ENCODE measurements around the gene GLDC. TPM values are rescaled to one million over a fixed set of nuclear protein-coding genes. Genes with fewer than 3 reads are reported as not detected.

Gene GLDC
- total RNA-seq, 4 donors from 2014 or later: 1.7 to 15.1 (median 8.6) TPM

- Histone ChIP-seq H3K4me3 (replicated peaks in 1 of 3) (no peak overlapping the region), H3K36me3 (no peaks in the 10 kb centered on the region), H3K27ac (no peak overlapping the region), H3K27me3 (no peaks in the 10 kb centered on the region), H3K4me1 (no peaks in the 10 kb centered on the region), H3K9me3 (no peaks in the 10 kb centered on the region)
- 88 to 90% methylated on average over 5 of the region's 5 CpGs for WGBS, 2 donors
- DNase-seq: no peak
- TF ChIP-seq CTCF (IDR thresholded peaks at IDR 0.05) (no peak), POLR2A (IDR thresholded peaks at IDR 0.05) (no peak)
- intact Hi-C loops (cut with DNase I): no loop called here
Measured at GRCh38 chr9:6600006-6600405, 45.5 kb downstream of the GLDC start.

- no peak for DNase-seq
- no peak overlapping the region for H3K4me3 ChIP-seq (replicated peaks in 1 of 3)
- H3K4me1 ChIP-seq: no peaks in the 10 kb centered on the region
- TF ChIP-seq POLR2A (IDR thresholded peaks at IDR 0.05) (no peak), CTCF (IDR thresholded peaks at IDR 0.05) (no peak)
- no peaks in the 10 kb centered on the region for H3K27me3 ChIP-seq
- intact Hi-C loops (cut with DNase I): no loop called here
- H3K9me3 ChIP-seq: no peaks in the 10 kb centered on the region
- WGBS, 2 donors: 89 to 94% methylated on average over 4 of the region's 4 CpGs
- no peak overlapping the region for H3K27ac ChIP-seq
- no peaks in the 10 kb centered on the region for H3K36me3 ChIP-seq
Measured at GRCh38 chr9:6598249-6598725, 47.2 kb downstream of the GLDC start.

GRCh38 chr9:6592791-6593190 lies 52.7 kb downstream of the GLDC start:
- WGBS, 2 donors: 90 to 98% methylated on average over 4 of the region's 4 CpGs
- Histone ChIP-seq H3K9me3 (no peaks in the 10 kb centered on the region), H3K27ac (no peak overlapping the region), H3K4me1 (no peaks in the 10 kb centered on the region), H3K27me3 (no peaks in the 10 kb centered on the region), H3K4me3 (replicated peaks in 1 of 3) (no peak overlapping the region), H3K36me3 (no peaks in the 10 kb centered on the region)
- no peak for DNase-seq
- intact Hi-C loops (cut with DNase I): no loop called here
- TF ChIP-seq POLR2A (IDR thresholded peaks at IDR 0.05) (no peak), CTCF (IDR thresholded peaks at IDR 0.05) (no peak)

GRCh38 chr9:6592231-6592630 lies 53.3 kb downstream of the GLDC start:
- no peak for TF ChIP-seq POLR2A (IDR thresholded peaks at IDR 0.05)
- no peak for TF ChIP-seq CTCF (IDR thresholded peaks at IDR 0.05)
- H3K36me3 ChIP-seq: no peaks in the 10 kb centered on the region
- WGBS, 2 donors: 65 to 70% methylated on average over 2 of the region's 2 CpGs
- no peaks in the 10 kb centered on the region for H3K27me3 ChIP-seq
- H3K4me3 ChIP-seq (replicated peaks in 1 of 3): no peak overlapping the region
- no peak overlapping the region for H3K27ac ChIP-seq
- intact Hi-C loops (cut with DNase I): no loop called here
- DNase-seq: no peak
- no peaks in the 10 kb centered on the region for H3K4me1 ChIP-seq
- no peaks in the 10 kb centered on the region for H3K9me3 ChIP-seq

- TF ChIP-seq POLR2A (IDR thresholded peaks at IDR 0.05) (no peak), CTCF (IDR thresholded peaks at IDR 0.05) (no peak)
- Histone ChIP-seq H3K9me3 (no peaks in the 10 kb centered on the region), H3K27ac (no peak overlapping the region), H3K36me3 (no peaks in the 10 kb centered on the region), H3K4me3 (replicated peaks in 1 of 3) (no peak overlapping the region), H3K4me1 (no peaks in the 10 kb centered on the region), H3K27me3 (no peaks in the 10 kb centered on the region)
- DNase-seq: no peak
- intact Hi-C loops (cut with DNase I): no loop called here
- 76 to 85% methylated on average over 2 of the region's 2 CpGs for WGBS, 2 donors
Measured at GRCh38 chr9:6590772-6591384, 54.7 kb downstream of the GLDC start.
